CD4-positive, CD25-positive, alpha-beta regulatory T cell (primary cell): ENCODE measurements around the gene PRAF2. TPM values are rescaled to one million over a fixed set of nuclear protein-coding genes. Genes with fewer than 3 reads are reported as not detected.

Experiments used
- ATAC-seq, 2 donors: fragments of 150-1000 bp; cut with Tn5 transposase; one replicate each; pipeline ENCODE4 v1.10.0; 2021; ENCODE audit warnings: low read depth in 2 of 2, moderate number of reproducible peaks in 2 of 2, moderate library complexity in 1 of 2
- DNase-seq, 3 donors: peaks; one replicate each; pipeline versions ENCODE4 v3.0.0 to v3.0.0-alpha.2; 2012 to 2022; ENCODE audit warnings: mixed read lengths in 1 of 3
- H3K27ac ChIP-seq: one replicate; pipeline ENCODE4 v1.7.0; 2013; ENCODE audit warnings: mild to moderate bottlenecking, low read length; ENCODE audit not compliant: insufficient read depth, poor library complexity, severe bottlenecking
- H3K27me3 ChIP-seq: one replicate; pipeline ENCODE4 v1.7.0; 2013; ENCODE audit warnings: low read length; ENCODE audit not compliant: control insufficient read depth, insufficient read depth
- H3K36me3 ChIP-seq: one replicate; pipeline ENCODE4 v1.7.0; 2013; ENCODE audit warnings: mild to moderate bottlenecking, low read length, moderate library complexity; ENCODE audit not compliant: control insufficient read depth, insufficient read depth
- H3K4me1 ChIP-seq: 2 replicates; pipeline ENCODE4 v1.7.0; 2013; ENCODE audit warnings: mild to moderate bottlenecking, low read length; ENCODE audit not compliant: insufficient read depth, control insufficient read depth, poor library complexity, severe bottlenecking
- H3K4me3 ChIP-seq: one replicate; pipeline ENCODE4 v1.7.0; 2013; ENCODE audit warnings: low read depth, mild to moderate bottlenecking, low read length, moderate library complexity
- H3K9me3 ChIP-seq, 2 experiments: 1 replicate in 1 of 2; 2 replicates in 1 of 2; pipeline ENCODE4 v1.7.0; 2013; ENCODE audit warnings: low read length in 2 of 2, mild to moderate bottlenecking in 1 of 2, moderate library complexity in 1 of 2; ENCODE audit not compliant: control insufficient read depth in 2 of 2
- H3K27ac Mint-ChIP-seq, 3 donors: one replicate each; pipeline ENCODE4 v1.8.0; 2020 to 2022; ENCODE audit warnings: mild to moderate bottlenecking in 3 of 3, mixed read lengths in 3 of 3, moderate library complexity in 2 of 3
- H3K27me3 Mint-ChIP-seq: one replicate; pipeline ENCODE4 v1.8.0; 2022; ENCODE audit warnings: mild to moderate bottlenecking, mixed read lengths
- H3K36me3 Mint-ChIP-seq: one replicate; pipeline ENCODE4 v1.8.0; 2020; ENCODE audit warnings: mixed read lengths
- H3K4me1 Mint-ChIP-seq, 4 donors: one replicate each; pipeline ENCODE4 v1.8.0; 2020 to 2022; ENCODE audit warnings: mixed read lengths in 4 of 4, mild to moderate bottlenecking in 1 of 4
- H3K4me3 Mint-ChIP-seq, 4 donors: one replicate each; pipeline ENCODE4 v1.8.0; 2020 to 2022; ENCODE audit warnings: mild to moderate bottlenecking in 4 of 4, mixed read lengths in 4 of 4, moderate library complexity in 3 of 4
- H3K9me3 Mint-ChIP-seq, 7 donors: one replicate each; pipeline ENCODE4 v1.8.0; 2020 to 2022; ENCODE audit warnings: mixed read lengths in 7 of 7, mild to moderate bottlenecking in 3 of 7, moderate library complexity in 2 of 7
- polyA plus RNA-seq, 4 donors: library from polyadenylated mRNA; unstranded; fragments of 300-500 nt; fragmentation: Illumina TruSeq; gene quantifications; one replicate each; pipeline ENCODE4 v1.2.3, GENCODE V29; 2021
- total RNA-seq: library from RNA; stranded (reverse); gene quantifications from one replicate; pipeline ENCODE4 v1.2.3, GENCODE V29; 2022

PRAF2 gene, protein sequence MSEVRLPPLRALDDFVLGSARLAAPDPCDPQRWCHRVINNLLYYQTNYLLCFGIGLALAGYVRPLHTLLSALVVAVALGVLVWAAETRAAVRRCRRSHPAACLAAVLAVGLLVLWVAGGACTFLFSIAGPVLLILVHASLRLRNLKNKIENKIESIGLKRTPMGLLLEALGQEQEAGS
- total RNA-seq: 20.4 TPM
- polyA plus RNA-seq: 10 to 100 TPM; 40.6 to 49.4 (median 44.0) TPM

DNA sequence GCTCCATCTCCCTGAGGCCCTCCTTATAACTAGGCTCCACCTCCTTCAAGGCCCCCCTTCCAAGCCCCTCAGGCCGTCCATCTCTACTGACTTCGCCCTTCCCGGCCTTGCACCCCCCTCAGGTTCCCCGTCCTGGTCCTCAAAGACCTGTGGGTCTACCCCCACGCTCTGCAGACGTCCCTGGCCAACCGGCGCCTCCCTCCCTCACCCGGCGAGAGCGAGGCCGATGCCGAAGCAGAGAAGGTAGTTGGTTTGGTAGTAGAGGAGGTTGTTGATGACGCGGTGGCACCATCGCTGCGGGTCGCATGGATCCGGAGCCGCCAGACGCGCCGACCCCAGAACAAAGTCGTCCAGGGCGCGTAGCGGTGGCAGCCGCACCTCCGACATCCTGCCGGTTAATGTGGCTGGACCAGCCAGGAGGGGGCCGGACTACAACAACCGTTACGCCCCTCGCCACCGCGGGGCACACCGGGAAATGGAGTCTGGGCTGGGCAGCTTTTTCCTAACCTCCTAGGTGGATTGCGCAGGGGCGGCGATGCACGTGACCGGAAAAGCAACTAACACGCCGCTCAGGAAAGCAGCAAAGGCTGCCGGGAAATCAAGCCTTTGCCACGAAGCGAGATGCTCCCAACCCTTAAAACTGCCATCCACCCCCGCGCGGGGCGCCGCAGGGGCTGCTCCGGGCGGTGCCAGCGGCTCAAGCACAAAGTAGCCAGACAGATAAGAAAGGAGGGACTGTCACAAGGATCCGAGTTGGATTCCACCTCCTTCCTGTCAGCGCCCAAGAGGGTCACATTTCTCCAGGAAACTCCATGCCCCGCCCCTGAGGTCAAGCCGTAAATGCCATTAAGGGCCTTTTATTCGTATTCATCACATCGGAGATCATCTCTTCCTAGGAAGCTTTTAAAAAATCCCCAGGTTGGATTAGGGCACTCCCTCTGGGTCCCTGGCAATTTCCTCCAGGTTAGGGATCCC, at the start of gene PRAF2:
Gene PRAF2, minus strand, starts transcription at position 402 of the 975 bp plus-strand sequence. Its CDS starts 15 bp downstream, at position 387.
- Histone ChIP-seq H3K27me3 (no peaks in the 10 kb centered on the region), H3K9me3 (no peaks in the 10 kb centered on the region), H3K4me3 (peak within 1 kb of the TSS; percentile 32), H3K36me3 (peaks cover 7% of the 10 kb centered on the region), H3K27ac (peak within 1 kb of the TSS; percentile 81), H3K4me1 (peaks cover 13% of the 10 kb centered on the region)
- H3K9me3 Mint-ChIP-seq: no peaks in the 10 kb centered on the region
- peaks cover 0 to 35% (median 12%) of the 10 kb centered on the region in 4 donors for H3K4me1 Mint-ChIP-seq
- H3K36me3 Mint-ChIP-seq: peaks cover 3% of the 10 kb centered on the region
- peak within 1 kb of the TSS; percentile 84 to 92 (median 88) for H3K4me3 Mint-ChIP-seq
- H3K27ac Mint-ChIP-seq: peak within 1 kb of the TSS; percentile 78 to 92 (median 86)
- H3K27me3 Mint-ChIP-seq: no peaks in the 10 kb centered on the region
- DNase-seq (peak; percentile 84 to 94 (median 86)), ATAC-seq (peak; percentile 96 to 98)

DNA sequence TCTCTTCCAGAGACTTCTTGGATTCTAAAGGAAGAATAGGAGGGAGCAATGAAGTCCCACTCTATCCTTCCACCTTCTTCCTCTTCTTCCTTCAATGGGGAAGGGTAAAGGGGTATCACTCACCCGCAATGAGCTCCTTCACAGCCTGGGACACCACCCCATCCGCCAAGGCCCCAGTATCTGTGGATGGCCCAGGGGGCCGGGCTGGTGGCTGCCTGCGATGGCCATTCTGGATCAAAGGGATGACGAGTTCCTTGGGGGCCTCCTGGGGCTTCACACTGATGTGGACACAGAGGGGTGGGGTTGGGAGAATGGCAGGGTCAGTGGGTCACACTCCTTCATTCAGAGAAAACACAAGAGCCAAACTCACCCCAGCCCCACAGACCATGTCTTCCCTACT, 48.7 kb upstream of the PRAF2 start:
- no peak overlapping the region for H3K27ac ChIP-seq
- H3K4me1 ChIP-seq: peaks cover 12% of the 10 kb centered on the region
- peak overlapping the region; percentile 90 for H3K4me3 ChIP-seq

DNA sequence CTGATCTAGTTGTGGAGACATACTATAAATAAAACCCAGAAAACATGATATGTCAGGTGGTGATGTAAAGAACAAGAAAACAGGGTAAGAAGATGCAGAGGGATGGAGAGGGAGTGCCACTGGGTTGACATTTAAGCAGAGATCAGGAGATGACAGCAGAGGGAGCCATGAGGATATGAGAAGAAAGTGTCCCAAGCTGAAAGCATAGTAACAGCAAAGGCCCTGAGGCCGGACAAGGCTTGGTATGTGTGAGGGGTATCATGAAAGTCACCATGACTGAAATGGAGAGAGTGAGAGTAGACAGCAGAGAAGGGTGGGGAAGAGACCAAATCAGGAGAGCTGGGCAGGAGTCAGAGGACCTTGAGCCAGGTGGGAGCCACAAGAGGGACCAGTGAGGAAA, 46.3 kb upstream of the PRAF2 start:
- DNase-seq (no peak), ATAC-seq (no peak)
- Mint-ChIP-seq H3K36me3 (peaks cover 22% of the 10 kb centered on the region), H3K9me3 (peaks cover 0 to 3% (median 0%) of the 10 kb centered on the region in 7 donors), H3K4me3 (peak overlapping the region; percentile 19 to 43 (median 34)), H3K27ac (peak overlapping the region in 2 of 3 donors; percentile 78 to 85), H3K27me3 (no peaks in the 10 kb centered on the region), H3K4me1 (peaks cover 0 to 56% (median 16%) of the 10 kb centered on the region in 4 donors)
- Histone ChIP-seq H3K4me1 (peaks cover 24% of the 10 kb centered on the region), H3K27ac (no peak overlapping the region), H3K36me3 (peaks cover 18% of the 10 kb centered on the region), H3K27me3 (no peaks in the 10 kb centered on the region), H3K9me3 (no peaks in the 10 kb centered on the region), H3K4me3 (no peak overlapping the region)

More for the DNA sequence above, 48.7 kb upstream of the PRAF2 start:
- Mint-ChIP-seq H3K4me3 (peak overlapping the region in 3 of 4 donors; percentile 92 to 97 (median 97)), H3K36me3 (peaks cover 14% of the 10 kb centered on the region), H3K4me1 (peaks cover 0 to 35% (median 14%) of the 10 kb centered on the region in 4 donors), H3K27ac (peak overlapping the region in 2 of 3 donors; percentile 97 to 98), H3K27me3 (no peaks in the 10 kb centered on the region), H3K9me3 (peaks cover 0 to 3% (median 0%) of the 10 kb centered on the region in 7 donors)
- Histone ChIP-seq H3K9me3 (no peaks in the 10 kb centered on the region), H3K36me3 (peaks cover 5% of the 10 kb centered on the region), H3K27me3 (no peaks in the 10 kb centered on the region)
- no peak for ATAC-seq
- no peak for DNase-seq

DNA sequence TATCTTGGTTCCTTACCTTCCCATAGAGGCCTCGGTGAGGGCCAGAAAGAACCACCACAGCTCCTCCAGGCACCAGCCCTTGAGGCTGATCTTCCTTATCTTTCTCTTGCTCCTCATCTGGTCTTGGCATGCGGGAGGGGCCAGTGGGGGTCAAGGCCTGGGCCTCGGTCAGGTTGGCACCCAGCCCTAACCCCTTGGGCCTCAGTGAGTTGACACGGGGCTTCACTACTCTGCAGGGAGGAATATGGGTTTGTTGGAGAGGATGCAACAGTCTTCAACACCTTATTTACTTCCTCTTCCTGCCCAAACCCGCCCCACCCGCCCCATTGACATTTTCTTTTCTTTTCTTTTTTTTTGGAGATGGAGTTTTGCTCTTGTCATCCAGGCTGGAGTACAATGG, 43.8 kb upstream of the PRAF2 start:
- Histone ChIP-seq H3K27me3 (no peaks in the 10 kb centered on the region), H3K4me3 (peak overlapping the region; percentile 53), H3K9me3 (no peaks in the 10 kb centered on the region), H3K27ac (peak overlapping the region; percentile 41), H3K36me3 (peaks cover 23% of the 10 kb centered on the region), H3K4me1 (peaks cover 17% of the 10 kb centered on the region)
- Mint-ChIP-seq H3K27me3 (no peaks in the 10 kb centered on the region), H3K4me1 (peaks cover 0 to 47% (median 11%) of the 10 kb centered on the region in 4 donors), H3K27ac (peak overlapping the region; percentile 80 to 98 (median 91)), H3K4me3 (peak overlapping the region; percentile 87 to 92 (median 89)), H3K9me3 (no peaks in the 10 kb centered on the region), H3K36me3 (peaks cover 22% of the 10 kb centered on the region)
- peak in 1 of 3 donors; percentile 36 for DNase-seq
- peak in 1 of 2 donors; percentile 52 for ATAC-seq

DNA sequence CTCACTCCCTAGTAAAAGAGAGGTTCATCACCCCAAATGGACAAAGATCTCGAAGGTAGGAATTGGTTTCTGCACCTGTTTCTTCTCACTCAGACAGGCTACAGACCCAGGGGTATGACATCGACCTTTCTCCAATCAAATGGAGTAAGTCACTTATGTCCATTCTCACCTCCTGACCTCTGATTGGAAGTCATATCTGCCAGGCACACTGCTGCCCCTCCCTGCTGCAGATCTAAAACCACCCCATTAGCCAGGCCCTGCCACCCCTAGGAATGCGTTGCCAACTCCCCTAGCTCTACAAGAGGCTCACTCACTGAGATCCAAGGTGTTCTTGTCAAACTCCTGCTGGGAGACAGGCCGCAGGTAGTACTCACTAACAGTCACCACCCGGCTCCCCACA, 42.9 kb upstream of the PRAF2 start:
- peak overlapping the region; percentile 41 for H3K27ac ChIP-seq
- H3K36me3 ChIP-seq: peaks cover 29% of the 10 kb centered on the region
- H3K4me3 Mint-ChIP-seq: peak overlapping the region; percentile 69 to 92 (median 78)

DNA sequence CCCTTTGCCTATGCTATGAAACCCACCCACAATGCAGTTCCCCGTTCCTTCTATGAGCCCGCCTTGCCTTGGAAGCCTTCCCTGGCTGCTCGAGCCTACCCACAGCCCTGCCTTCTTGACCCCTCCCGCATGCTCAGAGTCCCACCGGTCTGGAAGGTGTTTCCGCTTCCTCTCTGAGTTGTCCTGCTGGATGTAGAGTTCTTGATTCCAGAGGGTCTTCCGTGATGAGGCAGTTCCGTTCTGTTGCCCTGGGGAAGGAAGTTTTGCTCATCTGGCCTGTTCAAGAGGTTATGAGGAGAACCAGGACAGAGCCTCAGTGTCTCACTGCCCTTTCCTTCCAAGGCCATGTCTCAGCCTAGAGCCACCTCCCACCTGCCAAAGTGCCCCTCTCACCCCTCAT, 42.3 kb upstream of the PRAF2 start:
- Mint-ChIP-seq H3K4me1 (peaks cover 0 to 42% (median 9%) of the 10 kb centered on the region in 4 donors), H3K27ac (peak overlapping the region in 2 of 3 donors; percentile 5 to 80), H3K4me3 (peak overlapping the region in 2 of 4 donors; percentile 70 to 92), H3K36me3 (peaks cover 19% of the 10 kb centered on the region), H3K27me3 (no peaks in the 10 kb centered on the region), H3K9me3 (no peaks in the 10 kb centered on the region)
- DNase-seq: no peak
- peaks cover 13% of the 10 kb centered on the region for H3K4me1 ChIP-seq
- no peak for ATAC-seq
- H3K4me3 ChIP-seq: no peak overlapping the region
- H3K27me3 ChIP-seq: no peaks in the 10 kb centered on the region
- H3K27ac ChIP-seq: no peak overlapping the region
- H3K36me3 ChIP-seq: peaks cover 29% of the 10 kb centered on the region
- no peaks in the 10 kb centered on the region for H3K9me3 ChIP-seq

More for the DNA sequence above, 42.9 kb upstream of the PRAF2 start:
- peaks cover 21% of the 10 kb centered on the region for H3K36me3 Mint-ChIP-seq
- no peak for ATAC-seq
- no peaks in the 10 kb centered on the region for H3K27me3 Mint-ChIP-seq
- H3K4me1 Mint-ChIP-seq: peaks cover 0 to 46% (median 10%) of the 10 kb centered on the region in 4 donors
- H3K27ac Mint-ChIP-seq: peak overlapping the region in 2 of 3 donors; percentile 80 to 93
- Histone ChIP-seq H3K4me3 (peak overlapping the region; percentile 53), H3K9me3 (no peaks in the 10 kb centered on the region), H3K27me3 (no peaks in the 10 kb centered on the region), H3K4me1 (peaks cover 13% of the 10 kb centered on the region)
- H3K9me3 Mint-ChIP-seq: no peaks in the 10 kb centered on the region
- DNase-seq: no peak

DNA sequence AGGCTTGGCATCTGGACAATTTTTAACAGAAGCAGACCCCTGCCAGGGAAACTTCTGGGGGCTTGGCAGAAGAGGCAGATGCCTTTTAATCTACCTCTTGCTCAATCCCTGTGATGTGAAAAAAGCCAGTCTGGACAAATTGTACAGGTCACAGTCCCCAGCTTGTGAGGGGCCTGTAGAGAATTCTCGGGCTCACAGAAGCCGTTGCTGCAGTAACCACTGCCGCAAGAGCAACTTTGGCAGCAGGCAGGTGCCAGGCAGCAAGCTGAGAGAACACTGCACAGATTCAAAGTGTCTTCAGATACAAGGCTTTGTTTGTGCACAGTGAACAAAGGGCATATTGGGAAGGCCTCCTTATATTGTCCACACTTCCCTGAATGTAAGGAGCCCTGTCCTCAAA, 38.0 kb upstream of the PRAF2 start:
- no peak overlapping the region for H3K4me3 Mint-ChIP-seq
- Histone ChIP-seq H3K27me3 (no peaks in the 10 kb centered on the region), H3K27ac (no peak overlapping the region), H3K4me1 (peaks cover 5% of the 10 kb centered on the region), H3K9me3 (no peaks in the 10 kb centered on the region), H3K36me3 (peaks cover 31% of the 10 kb centered on the region), H3K4me3 (no peak overlapping the region)
- no peak overlapping the region for H3K27ac Mint-ChIP-seq
- H3K9me3 Mint-ChIP-seq: no peaks in the 10 kb centered on the region
- H3K27me3 Mint-ChIP-seq: no peaks in the 10 kb centered on the region
- peaks cover 0 to 17% (median 0%) of the 10 kb centered on the region in 4 donors for H3K4me1 Mint-ChIP-seq
- ATAC-seq (no peak), DNase-seq (no peak)
- H3K36me3 Mint-ChIP-seq: peaks cover 8% of the 10 kb centered on the region
